ENCODE measurements around the gene PDSS2. TPM values are rescaled to one million over a fixed set of nuclear protein-coding genes. Genes with fewer than 3 reads are reported as not detected.

Gene PDSS2
- total RNA-seq, 4 donors from 2014 or later = 4.3 to 14.7 (median 12.1) TPM

DNA sequence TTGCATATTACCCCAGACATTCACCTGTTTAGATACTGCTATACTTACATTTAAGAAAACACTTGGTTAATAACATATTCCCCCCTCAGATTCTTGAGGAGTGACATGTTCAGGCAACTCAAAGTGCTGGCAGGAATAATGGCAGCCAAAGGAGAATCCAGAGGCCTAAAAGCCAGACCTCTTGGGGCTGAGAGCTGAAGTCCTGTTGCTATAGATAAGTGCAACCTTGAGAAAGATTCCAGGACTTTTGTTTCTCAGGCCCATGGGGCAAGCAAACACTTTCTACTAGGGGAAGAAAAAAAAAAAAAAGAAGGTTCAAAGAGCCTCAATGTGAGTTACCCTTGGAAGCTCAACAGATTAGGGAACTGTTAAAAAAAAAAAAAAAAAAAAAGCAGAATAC is 211.2 kb downstream of the PDSS2 start:
- Histone ChIP-seq H3K27ac (no peak overlapping the region), H3K36me3 (no peaks in the 10 kb centered on the region), H3K9me3 (no peaks in the 10 kb centered on the region), H3K4me3 (no peak overlapping the region), H3K27me3 (no peaks in the 10 kb centered on the region), H3K4me1 (no peaks in the 10 kb centered on the region)
- no peak for TF ChIP-seq CTCF (IDR thresholded peaks at IDR 0.05)
- no peak for TF ChIP-seq EP300 (IDR thresholded peaks at IDR 0.05)
- no peak for TF ChIP-seq POLR2A (IDR thresholded peaks at IDR 0.05)
- TF ChIP-seq POLR2AphosphoS5 (IDR thresholded peaks at IDR 0.05) = no peak
- no peak for DNase-seq (ENCODE audit: low spot score in 2 of 2)

- 81% methylated on average over 6 of the region's 6 CpGs for WGBS
- no peaks in the 10 kb centered on the region for H3K9me3 ChIP-seq
- DNase-seq (ENCODE audit: low spot score in 2 of 2) = no peak
- H3K27ac ChIP-seq = peak overlapping the region; percentile 67
- H3K27me3 ChIP-seq = no peaks in the 10 kb centered on the region
- no peak for TF ChIP-seq POLR2A (IDR thresholded peaks at IDR 0.05)
- TF ChIP-seq EP300 (IDR thresholded peaks at IDR 0.05) = no peak
- no peak for TF ChIP-seq CTCF (IDR thresholded peaks at IDR 0.05)
- peak in 1 of 3 donors; percentile 43 for TF ChIP-seq POLR2AphosphoS5 (IDR thresholded peaks at IDR 0.05)
- no peaks in the 10 kb centered on the region for H3K36me3 ChIP-seq
- no peak overlapping the region for H3K4me3 ChIP-seq
- H3K4me1 ChIP-seq = no peaks in the 10 kb centered on the region
Measured at GRCh38 chr6:107246972-107247615, 212.3 kb downstream of the PDSS2 start.

DNA sequence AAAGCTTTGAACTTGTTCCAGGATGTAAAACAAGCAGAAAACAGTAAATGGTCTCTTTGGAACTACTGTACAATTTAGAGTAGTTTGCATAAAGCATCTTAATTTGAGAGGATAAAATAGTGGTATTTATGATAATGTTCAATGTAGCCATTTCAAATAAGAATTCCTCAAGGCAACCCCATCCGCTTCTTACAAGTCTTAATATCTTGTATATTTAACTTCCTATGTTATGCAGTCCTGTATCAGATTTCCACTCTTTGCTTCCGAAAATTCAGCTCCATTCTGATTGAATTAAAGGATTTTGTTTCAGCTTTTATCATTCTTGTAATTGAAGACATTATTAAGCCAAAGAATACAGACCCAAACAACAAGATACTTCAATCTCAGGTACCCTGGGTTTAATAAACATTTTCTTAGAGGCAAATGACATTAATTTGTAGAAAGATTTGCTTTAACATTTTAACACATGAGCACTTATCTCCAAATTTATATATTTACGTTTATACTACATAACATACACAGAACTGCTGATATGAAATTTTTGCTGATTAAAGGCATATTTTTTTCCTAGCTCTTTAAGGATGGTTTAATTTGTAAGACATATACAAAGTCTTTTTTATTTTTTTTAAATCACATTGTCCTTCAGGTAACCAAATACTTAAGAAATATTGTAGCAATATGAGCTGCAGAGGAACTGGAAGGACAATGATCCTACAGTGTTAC is 213.0 kb downstream of the PDSS2 start:
- H3K9me3 ChIP-seq = no peaks in the 10 kb centered on the region
- TF ChIP-seq POLR2AphosphoS5 (IDR thresholded peaks at IDR 0.05) (no peak), CTCF (IDR thresholded peaks at IDR 0.05) (no peak), POLR2A (IDR thresholded peaks at IDR 0.05) (no peak), EP300 (IDR thresholded peaks at IDR 0.05) (no peak)
- no peaks in the 10 kb centered on the region for H3K4me1 ChIP-seq
- WGBS = 86% methylated on average over 3 of the region's 3 CpGs
- no peak overlapping the region for H3K4me3 ChIP-seq
- DNase-seq (ENCODE audit: low spot score in 2 of 2) = no peak
- H3K27ac ChIP-seq = peak overlapping the region; percentile 67
- no peaks in the 10 kb centered on the region for H3K36me3 ChIP-seq
- H3K27me3 ChIP-seq = no peaks in the 10 kb centered on the region

DNA sequence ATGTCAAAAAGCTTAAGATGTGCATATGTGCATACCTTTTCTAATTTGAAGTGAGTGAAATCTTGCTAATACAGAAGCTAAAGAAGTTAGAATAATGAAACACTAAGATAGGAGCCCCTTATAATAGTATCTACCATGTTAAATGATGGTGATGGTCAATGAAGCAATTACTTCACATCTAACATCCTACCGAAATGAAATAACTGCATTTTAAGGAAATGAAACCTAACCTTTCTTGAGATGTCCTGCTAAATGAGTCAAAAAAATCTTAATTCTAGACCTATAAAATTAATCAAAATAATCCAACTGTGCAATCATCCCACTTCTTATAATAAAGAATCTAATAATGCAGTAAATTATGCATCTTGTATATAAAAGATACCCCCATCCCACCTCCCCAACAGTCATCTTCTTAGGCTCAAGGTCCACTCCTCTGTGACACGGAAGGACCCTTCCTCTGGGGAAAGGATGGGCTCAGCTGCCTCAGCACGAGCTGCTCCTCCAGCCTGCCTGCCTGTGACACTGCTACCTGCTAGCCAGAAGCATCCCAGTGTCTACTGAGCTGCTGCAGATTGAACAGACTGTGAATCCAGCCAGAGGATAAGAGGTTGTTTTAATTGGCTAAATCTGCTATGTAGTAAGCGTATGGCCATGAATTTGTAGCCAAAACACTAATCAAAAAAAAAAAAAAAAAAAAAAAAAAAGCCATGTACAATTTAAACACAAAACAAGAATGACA is 214.5 kb downstream of the PDSS2 start:
- no peak overlapping the region for H3K27ac ChIP-seq
- DNase-seq (ENCODE audit: low spot score in 2 of 2) = no peak
- 93% methylated on average over 4 of the region's 4 CpGs for WGBS
- H3K27me3 ChIP-seq = no peaks in the 10 kb centered on the region
- H3K4me1 ChIP-seq = no peaks in the 10 kb centered on the region
- no peaks in the 10 kb centered on the region for H3K9me3 ChIP-seq
- H3K36me3 ChIP-seq = no peaks in the 10 kb centered on the region
- no peak overlapping the region for H3K4me3 ChIP-seq
- TF ChIP-seq EP300 (IDR thresholded peaks at IDR 0.05) (no peak), CTCF (IDR thresholded peaks at IDR 0.05) (no peak), POLR2AphosphoS5 (IDR thresholded peaks at IDR 0.05) (no peak), POLR2A (IDR thresholded peaks at IDR 0.05) (no peak)

Measured in suprapubic skin (tissue), 4 donors.